GM12801 (cell line): Measurements from ENCODE around the gene SLC37A1.

ENCODE experiments used
- TF ChIP-seq, protein P1 (sequence below): IDR thresholded peaks from one replicate; pipeline ENCODE4 v1.5.1; 2011; ENCODE audit warnings: control low read depth; ENCODE audit not compliant: insufficient read length; ENCODE audit errors: extremely low read depth

The SLC37A1 gene

GRCh38 chr21:42565206-42565810 is 51.7 kb downstream of the SLC37A1 start:
- TF ChIP-seq, protein P1, sequence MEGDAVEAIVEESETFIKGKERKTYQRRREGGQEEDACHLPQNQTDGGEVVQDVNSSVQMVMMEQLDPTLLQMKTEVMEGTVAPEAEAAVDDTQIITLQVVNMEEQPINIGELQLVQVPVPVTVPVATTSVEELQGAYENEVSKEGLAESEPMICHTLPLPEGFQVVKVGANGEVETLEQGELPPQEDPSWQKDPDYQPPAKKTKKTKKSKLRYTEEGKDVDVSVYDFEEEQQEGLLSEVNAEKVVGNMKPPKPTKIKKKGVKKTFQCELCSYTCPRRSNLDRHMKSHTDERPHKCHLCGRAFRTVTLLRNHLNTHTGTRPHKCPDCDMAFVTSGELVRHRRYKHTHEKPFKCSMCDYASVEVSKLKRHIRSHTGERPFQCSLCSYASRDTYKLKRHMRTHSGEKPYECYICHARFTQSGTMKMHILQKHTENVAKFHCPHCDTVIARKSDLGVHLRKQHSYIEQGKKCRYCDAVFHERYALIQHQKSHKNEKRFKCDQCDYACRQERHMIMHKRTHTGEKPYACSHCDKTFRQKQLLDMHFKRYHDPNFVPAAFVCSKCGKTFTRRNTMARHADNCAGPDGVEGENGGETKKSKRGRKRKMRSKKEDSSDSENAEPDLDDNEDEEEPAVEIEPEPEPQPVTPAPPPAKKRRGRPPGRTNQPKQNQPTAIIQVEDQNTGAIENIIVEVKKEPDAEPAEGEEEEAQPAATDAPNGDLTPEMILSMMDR, result no peak

DNA sequence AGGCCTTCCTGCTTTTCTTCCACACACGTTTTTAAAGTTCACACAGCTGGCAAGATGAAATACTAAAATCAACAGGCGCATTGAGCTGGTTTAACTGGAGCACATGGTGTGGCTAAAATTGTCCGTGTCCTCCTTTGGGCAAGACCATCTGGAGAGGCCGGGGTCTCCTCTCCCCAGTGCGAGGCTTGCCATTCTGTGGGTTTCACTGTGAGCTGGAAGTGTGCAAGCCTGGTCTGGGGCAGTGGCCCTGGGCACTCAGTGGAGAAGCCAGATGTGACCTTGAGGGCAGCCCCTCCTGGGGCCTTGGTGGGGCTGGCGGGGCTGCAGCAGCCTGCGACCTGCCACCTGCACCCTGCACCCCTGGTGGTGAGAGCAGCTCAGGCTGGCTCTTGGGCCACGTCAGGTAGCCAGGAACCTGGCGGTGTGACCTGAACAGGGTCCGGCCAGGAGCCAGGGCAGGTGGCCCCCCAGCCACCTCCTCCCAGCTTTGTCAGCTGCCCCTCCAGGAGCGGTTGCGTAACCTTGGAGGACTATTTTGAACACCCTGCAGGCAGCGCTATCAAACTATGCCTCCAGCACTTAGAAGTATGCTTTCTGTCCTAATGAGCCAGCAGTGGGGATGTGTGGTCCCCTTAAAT is 52.4 kb downstream of the SLC37A1 start:
- TF ChIP-seq, protein P1, result no peak

GRCh38 chr21:42566524-42567213 is 53.0 kb downstream of the SLC37A1 start:
- TF ChIP-seq, protein P1, result no peak

- TF ChIP-seq, protein P1, result no peak
Measured at GRCh38 chr21:42567214-42567555, 53.5 kb downstream of the SLC37A1 start.

DNA sequence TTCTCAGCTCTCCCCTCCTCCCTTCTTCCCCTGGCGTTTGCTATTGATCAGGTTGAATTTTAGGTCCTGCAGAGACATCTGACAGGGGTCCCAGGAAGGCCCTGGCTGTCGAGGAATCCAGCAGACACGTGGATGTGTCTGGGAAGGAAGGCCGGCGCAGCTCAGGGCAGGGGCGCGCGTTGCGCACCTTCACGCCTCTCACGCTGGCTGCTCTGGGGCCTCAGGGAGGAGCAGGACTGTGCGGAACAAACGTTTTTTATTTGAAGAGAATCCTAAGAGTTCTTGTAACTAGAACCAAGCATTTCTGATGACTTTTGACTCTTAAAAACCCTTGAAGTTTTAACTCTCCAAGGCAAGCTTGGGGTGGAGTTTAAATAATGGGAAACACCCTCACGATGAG is 54.2 kb downstream of the SLC37A1 start:
- TF ChIP-seq, protein P1, result no peak

DNA sequence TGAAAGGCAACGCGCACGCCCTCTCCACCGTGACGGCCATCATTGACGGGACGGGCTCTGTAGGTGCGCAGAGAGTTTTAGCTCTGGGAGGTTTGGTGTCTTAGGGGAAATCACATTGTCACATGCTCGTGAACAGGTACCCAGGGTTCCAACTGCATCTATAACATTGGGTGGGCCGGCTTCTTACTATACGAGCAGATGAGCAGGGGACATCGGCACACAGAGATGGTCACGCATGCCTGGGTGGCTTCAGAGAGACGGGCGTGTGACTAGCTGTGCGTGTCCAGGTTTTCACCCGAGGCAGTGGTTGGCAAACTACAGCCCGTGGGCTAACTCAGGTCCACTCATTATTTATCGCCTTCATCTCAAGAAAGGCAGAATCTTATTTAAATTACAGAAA is 54.7 kb downstream of the SLC37A1 start:
- TF ChIP-seq, protein P1, result no peak

DNA sequence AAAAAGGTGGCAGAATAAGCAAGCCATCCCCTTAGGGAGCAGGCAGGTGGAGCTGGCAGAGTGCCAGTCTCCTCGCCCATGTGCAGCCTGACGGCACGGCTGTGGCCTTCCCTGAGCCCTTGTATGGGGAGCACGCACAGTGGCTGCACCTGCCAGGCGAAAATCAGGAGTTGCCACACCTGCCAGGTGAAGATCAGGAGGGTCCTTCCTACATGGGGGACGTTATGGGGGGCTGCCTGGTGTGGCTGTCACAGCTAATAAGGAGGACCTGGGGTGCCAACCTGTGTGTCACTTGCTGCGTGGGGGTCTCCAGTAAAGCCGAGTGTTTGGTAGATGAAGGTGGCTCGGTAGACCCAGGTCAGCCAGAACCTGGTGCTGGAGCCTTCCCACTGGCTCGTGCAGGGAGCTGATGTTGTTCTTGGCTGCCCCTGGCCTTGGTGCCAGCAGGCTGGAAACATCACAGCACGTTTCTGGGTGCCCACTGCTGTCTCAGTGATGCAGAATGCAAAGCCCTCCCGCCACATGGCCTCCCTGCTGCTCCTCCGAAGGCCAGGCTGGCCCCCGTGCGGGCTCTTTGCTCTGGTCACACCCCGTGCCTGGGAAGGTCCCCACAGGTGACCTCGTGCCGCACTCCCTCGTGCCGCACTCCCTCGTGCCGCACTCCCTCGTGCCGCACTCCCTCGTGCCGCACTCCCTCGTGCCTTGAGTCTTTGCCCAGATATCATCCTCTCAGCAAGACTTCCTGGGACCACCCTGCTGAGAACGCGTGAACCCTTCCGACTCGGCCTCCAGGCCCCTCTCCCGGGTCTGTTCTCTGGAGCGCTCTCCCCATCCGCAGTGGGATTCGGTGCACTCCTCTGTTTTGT is 55.4 kb downstream of the SLC37A1 start:
- TF ChIP-seq, protein P1, result no peak
